ENCODE data around the gene RNF121. TPM values are rescaled to one million over a fixed set of nuclear protein-coding genes. Genes with fewer than 3 reads are reported as not detected.

Gene RNF121
- total RNA-seq, 1 experiment from 2014 or later: 21.4 TPM

GRCh38 chr11:71927820-71928736 lies 768 bp upstream of the RNF121 start, which contains the start of gene XNDC1N:
Gene XNDC1N (minus strand): TSS chr11:71928594. CDS start chr11:71923353, 5,241 bp downstream.
- Histone ChIP-seq H3K36me3 (no peaks in the 10 kb centered on the region), H3K9me3 (replicated peaks) (no peaks in the 10 kb centered on the region), H3K27me3 (replicated peaks) (no peaks in the 10 kb centered on the region), H3K4me3 (peak within 1 kb of the TSS; percentile 66), H3K4me1 (replicated peaks) (peaks cover 8% of the 10 kb centered on the region), H3K27ac (peak within 1 kb of the TSS; percentile 97)
- DNase-seq (ENCODE audit: low read depth in 1 of 2, low spot score in 2 of 2): peak; percentile 62 to 93

GRCh38 chr11:71929491-71929890 lies 645 bp downstream of the RNF121 start:
- Histone ChIP-seq H3K4me3 (peak overlapping the region; percentile 66), H3K27me3 (replicated peaks) (no peaks in the 10 kb centered on the region), H3K9me3 (replicated peaks) (no peaks in the 10 kb centered on the region), H3K4me1 (replicated peaks) (peaks cover 8% of the 10 kb centered on the region), H3K27ac (no peak overlapping the region), H3K36me3 (no peaks in the 10 kb centered on the region)
- DNase-seq (ENCODE audit: low read depth in 1 of 2, low spot score in 2 of 2): no peak

GRCh38 chr11:71930556-71931244 lies 1.9 kb downstream of the RNF121 start:
- H3K36me3 ChIP-seq: no peaks in the 10 kb centered on the region
- H3K4me1 ChIP-seq (replicated peaks): peaks cover 8% of the 10 kb centered on the region
- no peak overlapping the region for H3K4me3 ChIP-seq
- no peaks in the 10 kb centered on the region for H3K27me3 ChIP-seq (replicated peaks)
- no peak overlapping the region for H3K27ac ChIP-seq
- no peaks in the 10 kb centered on the region for H3K9me3 ChIP-seq (replicated peaks)
- DNase-seq (ENCODE audit: low read depth in 1 of 2, low spot score in 2 of 2): no peak

GRCh38 chr11:71931245-71931602 lies 2.4 kb downstream of the RNF121 start:
- H3K4me1 ChIP-seq (replicated peaks): peaks cover 8% of the 10 kb centered on the region
- DNase-seq (ENCODE audit: low read depth in 1 of 2, low spot score in 2 of 2): no peak
- H3K36me3 ChIP-seq: no peaks in the 10 kb centered on the region
- no peaks in the 10 kb centered on the region for H3K27me3 ChIP-seq (replicated peaks)
- no peak overlapping the region for H3K27ac ChIP-seq
- no peak overlapping the region for H3K4me3 ChIP-seq
- H3K9me3 ChIP-seq (replicated peaks): no peaks in the 10 kb centered on the region

DNA sequence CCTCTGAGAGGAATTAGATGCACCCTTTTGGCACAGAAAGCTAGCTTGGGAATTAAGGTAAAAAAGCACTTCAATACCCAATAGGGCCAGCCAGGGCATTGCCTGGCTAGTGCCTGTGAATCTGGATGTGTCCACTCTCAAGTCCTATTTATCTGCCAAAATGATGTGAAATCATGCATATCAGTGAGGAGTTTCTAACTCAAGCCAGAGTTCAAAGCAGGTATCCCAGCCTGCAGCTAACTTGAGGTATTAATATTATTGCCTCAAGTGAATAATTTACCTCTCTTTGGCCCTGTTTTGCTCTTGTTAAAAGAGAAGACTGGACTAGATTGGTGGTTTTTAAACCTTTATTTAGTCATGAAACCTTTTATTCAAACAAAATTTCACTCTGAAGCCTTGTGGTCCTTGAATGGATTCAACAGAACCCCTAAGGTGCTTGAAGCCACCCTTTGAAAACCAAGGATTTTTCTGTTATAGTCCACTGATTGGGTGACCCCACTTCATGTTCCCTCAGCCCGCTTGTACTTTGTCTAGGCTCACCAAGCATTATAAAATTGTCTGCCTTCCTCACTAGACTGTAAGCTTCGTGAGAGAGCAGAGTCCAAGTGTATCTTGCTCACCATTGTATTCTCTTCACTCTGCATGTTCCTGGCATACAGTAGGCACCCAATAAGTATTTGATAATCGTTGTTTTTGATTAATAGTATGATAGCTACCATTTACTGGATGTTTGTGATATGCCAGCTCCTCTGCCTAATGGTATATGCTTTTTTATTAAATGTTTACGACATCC lies 4.5 kb downstream of the RNF121 start:
- H3K27ac ChIP-seq: no peak overlapping the region

GRCh38 chr11:71934213-71934612 lies 5.4 kb downstream of the RNF121 start:
- DNase-seq (ENCODE audit: low read depth in 1 of 2, low spot score in 2 of 2): no peak
- no peaks in the 10 kb centered on the region for H3K9me3 ChIP-seq (replicated peaks)
- no peak overlapping the region for H3K4me3 ChIP-seq
- peaks cover 15% of the 10 kb centered on the region for H3K4me1 ChIP-seq (replicated peaks)
- no peak overlapping the region for H3K27ac ChIP-seq
- no peaks in the 10 kb centered on the region for H3K27me3 ChIP-seq (replicated peaks)
- no peaks in the 10 kb centered on the region for H3K36me3 ChIP-seq

More for the DNA sequence above, 4.5 kb downstream of the RNF121 start:
- Histone ChIP-seq H3K36me3 (no peaks in the 10 kb centered on the region), H3K4me3 (no peak overlapping the region), H3K4me1 (replicated peaks) (peaks cover 15% of the 10 kb centered on the region), H3K27me3 (replicated peaks) (no peaks in the 10 kb centered on the region), H3K9me3 (replicated peaks) (no peaks in the 10 kb centered on the region)
- DNase-seq (ENCODE audit: low read depth in 1 of 2, low spot score in 2 of 2): no peak

- Histone ChIP-seq H3K27ac (no peak overlapping the region), H3K4me1 (replicated peaks) (peaks cover 7% of the 10 kb centered on the region), H3K9me3 (replicated peaks) (no peaks in the 10 kb centered on the region), H3K36me3 (no peaks in the 10 kb centered on the region), H3K27me3 (replicated peaks) (no peaks in the 10 kb centered on the region), H3K4me3 (no peak overlapping the region)
- no peak for DNase-seq (ENCODE audit: low read depth in 1 of 2, low spot score in 2 of 2)
Measured at GRCh38 chr11:71935338-71935925, 6.6 kb downstream of the RNF121 start.

DNA sequence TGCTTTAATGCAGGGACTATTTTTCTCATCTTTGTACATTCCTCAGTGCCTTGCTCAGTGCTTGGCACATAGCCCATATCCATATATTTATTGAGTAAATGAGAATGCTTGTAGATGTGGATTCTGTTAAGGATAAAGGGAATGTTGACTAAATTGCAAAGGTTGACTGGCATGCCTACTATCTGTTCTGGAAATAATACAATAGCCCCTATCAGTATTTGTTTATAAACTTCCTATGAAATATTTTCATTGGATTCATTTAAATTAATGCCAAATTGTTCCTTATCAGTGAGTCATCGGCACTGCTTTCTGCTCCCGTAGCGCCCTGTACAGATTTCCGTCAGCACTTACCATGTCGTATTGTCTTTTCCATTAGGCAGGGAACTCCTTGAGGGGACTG lies 8.0 kb downstream of the RNF121 start:
- no peak overlapping the region for H3K27ac ChIP-seq

GRCh38 chr11:71937826-71938225 lies 9.0 kb downstream of the RNF121 start:
- Histone ChIP-seq H3K4me3 (no peak overlapping the region), H3K4me1 (replicated peaks) (peaks cover 7% of the 10 kb centered on the region), H3K27ac (no peak overlapping the region), H3K27me3 (replicated peaks) (no peaks in the 10 kb centered on the region), H3K9me3 (replicated peaks) (no peaks in the 10 kb centered on the region), H3K36me3 (no peaks in the 10 kb centered on the region)
- no peak for DNase-seq (ENCODE audit: low read depth in 1 of 2, low spot score in 2 of 2)

More for the DNA sequence above, 8.0 kb downstream of the RNF121 start:
- Histone ChIP-seq H3K9me3 (replicated peaks) (no peaks in the 10 kb centered on the region), H3K36me3 (no peaks in the 10 kb centered on the region), H3K27me3 (replicated peaks) (no peaks in the 10 kb centered on the region), H3K4me3 (no peak overlapping the region), H3K4me1 (replicated peaks) (peaks cover 7% of the 10 kb centered on the region)
- DNase-seq (ENCODE audit: low read depth in 1 of 2, low spot score in 2 of 2): no peak

DNA sequence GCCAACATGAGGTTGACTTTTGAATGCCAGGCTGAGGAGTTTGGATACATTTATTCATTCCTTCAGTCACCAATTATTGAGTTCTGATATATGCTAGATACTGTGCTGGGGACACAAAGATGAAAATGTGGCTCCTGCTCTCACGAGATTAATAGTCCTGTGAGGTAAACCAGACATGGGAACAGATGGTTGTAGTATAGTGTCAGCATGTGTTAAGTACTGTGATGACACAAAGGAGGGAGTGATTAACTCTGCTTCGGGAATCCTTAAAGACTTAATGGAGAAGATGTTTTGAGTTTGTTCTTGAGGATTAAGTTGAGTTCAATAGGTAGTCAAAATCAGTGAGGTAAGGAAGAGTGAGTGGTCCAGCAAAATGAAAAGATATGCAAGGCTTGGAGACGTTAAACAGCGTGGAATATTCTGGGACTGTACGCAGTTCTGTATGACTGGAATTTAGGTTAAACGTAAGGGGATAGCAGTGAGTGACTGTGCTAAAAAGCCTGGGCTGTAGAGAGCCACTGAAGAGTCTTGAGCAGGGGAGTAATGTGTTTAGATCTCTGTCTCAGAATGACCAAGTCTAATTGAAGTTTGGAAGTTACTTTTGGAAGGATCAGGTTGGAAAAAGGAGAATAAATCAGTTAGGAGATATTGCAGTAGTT lies 11.8 kb downstream of the RNF121 start:
- no peak overlapping the region for H3K4me3 ChIP-seq
- no peak for DNase-seq (ENCODE audit: low read depth in 1 of 2, low spot score in 2 of 2)
- no peaks in the 10 kb centered on the region for H3K9me3 ChIP-seq (replicated peaks)
- H3K4me1 ChIP-seq (replicated peaks): peaks cover 22% of the 10 kb centered on the region
- H3K27ac ChIP-seq: no peak overlapping the region
- no peaks in the 10 kb centered on the region for H3K36me3 ChIP-seq
- no peaks in the 10 kb centered on the region for H3K27me3 ChIP-seq (replicated peaks)

DNA sequence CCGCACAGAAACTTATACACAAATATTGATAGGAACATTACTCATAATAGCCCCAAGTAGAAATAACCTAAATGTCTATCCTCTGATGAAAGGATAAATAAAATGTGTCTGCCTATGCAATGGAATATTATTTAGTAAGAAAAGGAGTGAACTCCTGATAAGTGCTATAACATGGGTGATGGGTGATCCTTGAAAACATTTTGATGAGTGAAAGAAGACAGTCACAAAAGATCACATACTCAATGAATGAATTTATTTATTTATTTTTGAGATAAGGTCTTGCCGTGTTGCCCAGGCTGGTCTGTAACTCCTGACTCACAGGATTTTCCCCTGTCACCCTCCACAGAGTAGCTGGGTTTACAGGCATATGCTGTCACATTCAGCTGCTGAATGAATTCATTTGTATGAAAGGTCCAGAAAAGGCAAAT lies 17.3 kb downstream of the RNF121 start:
- Histone ChIP-seq H3K36me3 (no peaks in the 10 kb centered on the region), H3K4me1 (replicated peaks) (peaks cover 43% of the 10 kb centered on the region), H3K27me3 (replicated peaks) (no peaks in the 10 kb centered on the region), H3K4me3 (no peak overlapping the region), H3K27ac (peak overlapping the region; percentile 87), H3K9me3 (replicated peaks) (no peaks in the 10 kb centered on the region)
- peak; percentile 55 to 57 for DNase-seq (ENCODE audit: low read depth in 1 of 2, low spot score in 2 of 2)

- Histone ChIP-seq H3K27me3 (replicated peaks) (no peaks in the 10 kb centered on the region), H3K36me3 (no peaks in the 10 kb centered on the region), H3K4me1 (replicated peaks) (peaks cover 53% of the 10 kb centered on the region), H3K27ac (no peak overlapping the region), H3K9me3 (replicated peaks) (no peaks in the 10 kb centered on the region), H3K4me3 (no peak overlapping the region)
- no peak for DNase-seq (ENCODE audit: low read depth in 1 of 2, low spot score in 2 of 2)
Measured at GRCh38 chr11:71947498-71947897, 18.7 kb downstream of the RNF121 start.
